Muscle layer of colon (tissue), 2 donors: ENCODE data around the gene ANKRD36B.
"Not testable (repeated sequence)": the region's sequence is repeated elsewhere in the genome, so short reads cannot be mapped to it uniquely, and the experiment has no call there.

Experiments
- H3K27ac ChIP-seq: one replicate; pipeline ENCODE4 v1.7.0; 2013; ENCODE audit warnings: low read depth, mild to moderate bottlenecking, low read length, moderate library complexity
- H3K27me3 ChIP-seq, 2 donors: one replicate each; pipeline ENCODE4 v1.7.0; 2013; ENCODE audit warnings: low read length in 2 of 2, mild to moderate bottlenecking in 2 of 2; ENCODE audit not compliant: insufficient read depth in 2 of 2, control insufficient read depth in 1 of 2
- H3K36me3 ChIP-seq: one replicate; pipeline ENCODE4 v1.7.0; 2013; ENCODE audit warnings: mild to moderate bottlenecking, low read length; ENCODE audit not compliant: insufficient read depth
- H3K4me1 ChIP-seq: one replicate; pipeline ENCODE4 v1.7.0; 2013; ENCODE audit warnings: mild to moderate bottlenecking, low read length; ENCODE audit not compliant: insufficient read depth
- H3K4me3 ChIP-seq, 2 donors: one replicate each; pipeline ENCODE4 v1.7.0; 2013; ENCODE audit warnings: low read length in 2 of 2, low read depth in 1 of 2, mild to moderate bottlenecking in 1 of 2, moderate library complexity in 1 of 2
- H3K9ac ChIP-seq: one replicate; pipeline ENCODE4 v1.7.0; 2013; ENCODE audit warnings: low read length
- H3K9me3 ChIP-seq: one replicate; pipeline ENCODE4 v1.7.0; 2013; ENCODE audit warnings: mild to moderate bottlenecking, low read length
- donor health status: abdominal sarcoma.
- donor health status: Adenocarcinoma of cecum.

The ANKRD36B gene

DNA sequence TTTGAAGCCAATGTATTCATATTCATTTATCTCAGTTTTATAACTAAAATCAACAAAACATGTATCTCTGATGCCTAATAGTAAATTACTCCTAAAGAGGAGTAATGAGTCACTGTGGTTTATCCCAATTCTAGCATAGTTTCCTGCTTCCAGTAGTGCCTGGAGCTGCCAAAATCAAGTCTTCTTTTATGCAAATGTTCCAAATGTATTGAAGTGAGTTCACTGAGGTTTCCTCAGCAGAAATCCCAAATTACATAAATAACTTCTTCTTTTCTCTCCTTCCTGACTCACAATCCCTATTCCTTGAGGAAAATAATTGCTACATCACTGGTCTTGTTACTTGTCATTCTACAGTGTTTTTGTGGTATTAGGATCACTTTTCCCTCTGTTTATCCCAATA, 44.8 kb downstream of the ANKRD36B start:
- H3K9ac ChIP-seq, H3K9me3 ChIP-seq, H3K27me3 ChIP-seq, H3K4me3 ChIP-seq, H3K4me1 ChIP-seq, H3K27ac ChIP-seq, H3K36me3 ChIP-seq: not testable (repeated sequence)

GRCh38 chr2:97525904-97526303, 63.8 kb downstream of the ANKRD36B start:
- H3K9me3 ChIP-seq, H3K27ac ChIP-seq, H3K36me3 ChIP-seq, H3K9ac ChIP-seq, H3K4me3 ChIP-seq, H3K4me1 ChIP-seq, H3K27me3 ChIP-seq: not testable (repeated sequence)

GRCh38 chr2:97523816-97524215, 65.9 kb downstream of the ANKRD36B start:
- not testable (repeated sequence) for H3K36me3 ChIP-seq, H3K9ac ChIP-seq, H3K27me3 ChIP-seq, H3K4me1 ChIP-seq, H3K27ac ChIP-seq, H3K4me3 ChIP-seq, H3K9me3 ChIP-seq

GRCh38 chr2:97522916-97523555, 66.6 kb downstream of the ANKRD36B start:
- H3K36me3 ChIP-seq, H3K27ac ChIP-seq, H3K4me3 ChIP-seq: not testable (repeated sequence)

GRCh38 chr2:97495651-97496050, 94.0 kb downstream of the ANKRD36B start:
- not testable (repeated sequence) for H3K9ac ChIP-seq, H3K36me3 ChIP-seq, H3K9me3 ChIP-seq, H3K27ac ChIP-seq, H3K4me3 ChIP-seq, H3K27me3 ChIP-seq, H3K4me1 ChIP-seq

More at GRCh38 chr2:97522916-97523555, 66.6 kb downstream of the ANKRD36B start:
- H3K9ac ChIP-seq, H3K27me3 ChIP-seq, H3K4me1 ChIP-seq, H3K9me3 ChIP-seq: not testable (repeated sequence)

DNA sequence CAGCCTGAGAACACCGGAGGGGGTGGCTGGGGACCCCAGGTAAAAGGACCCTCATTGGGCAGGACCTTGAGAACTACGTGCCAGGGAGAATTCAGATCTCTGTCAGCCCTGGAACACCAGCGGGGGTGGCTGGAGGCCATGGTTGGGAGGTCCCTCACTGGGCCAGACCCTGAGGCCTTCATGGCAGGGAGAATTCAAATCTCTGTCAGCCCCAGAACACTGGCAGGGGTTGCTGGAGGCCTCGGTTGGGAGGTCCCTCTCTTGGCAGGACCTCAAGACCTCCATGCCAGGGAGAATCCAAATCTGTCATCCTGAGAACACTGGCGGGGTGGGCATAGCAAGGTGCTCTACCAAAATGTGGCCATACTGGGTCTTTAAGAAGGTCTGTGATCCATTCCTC, 99.5 kb downstream of the ANKRD36B start:
- not testable (repeated sequence) for H3K4me3 ChIP-seq, H3K9ac ChIP-seq, H3K4me1 ChIP-seq, H3K9me3 ChIP-seq, H3K27ac ChIP-seq, H3K36me3 ChIP-seq, H3K27me3 ChIP-seq
